Heart left ventricle (tissue), 13 donors: Measurements from ENCODE around the gene OLA1.

ENCODE experiments used
- POLR2A ChIP-seq, 2 donors: fragments of 450-650 bp; IDR thresholded peaks; one replicate each; pipeline ENCODE4 v1.6.1; 2017; ENCODE audit warnings: antibody characterized with exemption in 2 of 2, mild to moderate bottlenecking in 2 of 2, moderate library complexity in 2 of 2
- TF ChIP-seq, protein P1 (sequence below), 12 donors: fragments of 200-600 bp; sonication (generic) in 4 of 12; IDR thresholded peaks; one replicate each; pipeline versions ENCODE4 v1.5.0 to v1.8.0; 2018 to 2022; ENCODE audit warnings: antibody characterized with exemption in 12 of 12, mild to moderate bottlenecking in 5 of 12
- donor health status: ischemic (EF 13 %, LVEDD 7.1; RV severe dilation, severe dysfunction).
- donor health status: DM: no; HTN: yes; CAD: no.
- donor health status: DM: no; HTN: no; CAD: no.
- donor health status: ischemic (EF 25% LVEDD 6.9; RV normal size, moderate dysfunction).
- donor health status: ischemic (EF 25% LVEDD 5.7; RV mildly dilated, moderate dysfunction).
- donor health status: ischemic (EF 35%, LVEDD 5.7; RV mildly dilated, moderate dysfunction).
- donor health status: nonischemic (EF 11% LVEDD 7.7; RV severe dilation, severe dysfunction).
- donor health status: DM: yes; HTN: yes; CAD: no.
- donor health status: PGD.
- donor health status: ischemic (EF 29% LVEDD 5.4; RV normal size, mild dysfunction).
- donor health status: nonischemic (EF 23%, LVEDD 6.1; RV moderate dilation, normal function).

DNA sequence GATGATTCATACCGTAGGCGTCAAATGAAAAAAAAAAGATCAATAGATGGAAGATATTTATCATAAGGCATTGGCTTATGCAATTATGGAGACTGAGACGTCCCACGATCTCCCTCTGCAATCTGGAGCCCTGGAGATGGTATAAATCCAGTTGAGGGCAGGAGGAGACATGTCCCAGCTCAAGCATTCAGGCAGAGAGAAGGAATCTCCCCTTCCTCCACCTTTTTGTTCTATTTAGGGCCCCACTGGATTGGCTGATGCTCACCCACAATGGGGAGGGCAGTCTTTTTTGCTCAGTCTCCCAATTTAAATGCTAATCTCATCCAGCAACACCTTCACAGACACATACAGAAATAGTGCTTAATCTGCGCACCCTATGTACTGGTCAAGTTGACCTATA lies 18.0 kb upstream of the OLA1 start:
- TF ChIP-seq, protein P1, sequence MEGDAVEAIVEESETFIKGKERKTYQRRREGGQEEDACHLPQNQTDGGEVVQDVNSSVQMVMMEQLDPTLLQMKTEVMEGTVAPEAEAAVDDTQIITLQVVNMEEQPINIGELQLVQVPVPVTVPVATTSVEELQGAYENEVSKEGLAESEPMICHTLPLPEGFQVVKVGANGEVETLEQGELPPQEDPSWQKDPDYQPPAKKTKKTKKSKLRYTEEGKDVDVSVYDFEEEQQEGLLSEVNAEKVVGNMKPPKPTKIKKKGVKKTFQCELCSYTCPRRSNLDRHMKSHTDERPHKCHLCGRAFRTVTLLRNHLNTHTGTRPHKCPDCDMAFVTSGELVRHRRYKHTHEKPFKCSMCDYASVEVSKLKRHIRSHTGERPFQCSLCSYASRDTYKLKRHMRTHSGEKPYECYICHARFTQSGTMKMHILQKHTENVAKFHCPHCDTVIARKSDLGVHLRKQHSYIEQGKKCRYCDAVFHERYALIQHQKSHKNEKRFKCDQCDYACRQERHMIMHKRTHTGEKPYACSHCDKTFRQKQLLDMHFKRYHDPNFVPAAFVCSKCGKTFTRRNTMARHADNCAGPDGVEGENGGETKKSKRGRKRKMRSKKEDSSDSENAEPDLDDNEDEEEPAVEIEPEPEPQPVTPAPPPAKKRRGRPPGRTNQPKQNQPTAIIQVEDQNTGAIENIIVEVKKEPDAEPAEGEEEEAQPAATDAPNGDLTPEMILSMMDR (IDR thresholded peaks at IDR 0.05), result no peak
- TF ChIP-seq POLR2A (IDR thresholded peaks at IDR 0.05), result no peak
